ENCODE data around the gene LYRM1.

DNA sequence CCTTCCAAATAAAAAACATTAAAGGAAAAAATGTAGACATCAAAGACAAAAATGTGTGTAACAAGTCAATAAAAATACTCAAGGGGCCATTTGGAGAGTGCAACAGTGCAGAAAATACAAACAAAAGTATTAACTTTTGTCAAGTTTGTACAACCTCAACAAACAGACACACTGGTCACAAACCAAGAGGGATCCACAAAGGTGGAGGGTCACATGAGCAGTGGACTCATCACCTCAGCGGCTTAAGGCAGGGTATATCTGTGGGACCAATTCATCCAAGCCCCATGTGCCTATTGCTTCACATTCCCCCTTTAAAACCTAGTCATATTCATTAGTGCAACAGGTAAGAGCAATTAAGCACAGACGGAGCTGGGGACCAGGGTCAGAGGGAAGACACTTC lies 45.6 kb upstream of the LYRM1 start:
- no peak for TF ChIP-seq CTCF (IDR thresholded peaks at IDR 0.05)
- TF ChIP-seq POLR2AphosphoS5 (IDR thresholded peaks at IDR 0.05) = no peak
- TF ChIP-seq POLR2A (IDR thresholded peaks at IDR 0.05) = no peak
